Cardiac muscle cell (in vitro differentiated cells and primary cell): ENCODE data around the gene PRR19. TPM values are rescaled to one million over a fixed set of nuclear protein-coding genes. Genes with fewer than 3 reads are reported as not detected.
A peak's percentile ranks its signal among the peaks of the same experiment; 100 is the strongest.

ENCODE experiments used
- DNase-seq, 2 donors: peaks; one replicate each; pipeline versions ENCODE4 v3.0.0 to v3.0.0-alpha.2; 2010 to 2017; ENCODE audit warnings: low read depth in 1 of 2, low spot score in 1 of 2
- H3K27ac ChIP-seq: fragments of 200-600 bp; sonication (generic); 2 replicates; pipeline ENCODE4 v1.5.1; 2016
- H3K27me3 ChIP-seq: fragments of 200-600 bp; sonication (generic); 2 replicates; pipeline ENCODE4 v1.6.0; 2016; ENCODE audit warnings: control low read depth
- H3K36me3 ChIP-seq: fragments of 200-600 bp; sonication (generic); 2 replicates; pipeline ENCODE4 v1.5.1; 2016; ENCODE audit warnings: control low read depth
- H3K4me1 ChIP-seq: fragments of 200-600 bp; sonication (generic); 2 replicates; pipeline ENCODE4 v1.8.1; 2017; ENCODE audit warnings: low read depth, mild to moderate bottlenecking, mixed run types
- H3K4me3 ChIP-seq: fragments of 200-600 bp; sonication (generic); 2 replicates; pipeline ENCODE4 v1.5.1; 2016; ENCODE audit warnings: mild to moderate bottlenecking
- H3K9me3 ChIP-seq: fragments of 200-600 bp; sonication (generic); 2 replicates; pipeline ENCODE4 v1.5.1; 2017; ENCODE audit warnings: low read depth, mild to moderate bottlenecking, control low read depth
- polyA plus RNA-seq: library from polyadenylated mRNA; unstranded; fragments of >200 nt; fragmentation: Nextera tagmentation; extraction: Ambion mirVana; gene quantifications from 2 replicates; pipeline ENCODE4 v1.2.1, GENCODE V29; 2016
- total RNA-seq: library from RNA; depleted of rRNA; stranded (reverse); fragments of >200 nt; gene quantifications from 2 replicates; pipeline ENCODE4 v1.2.3, GENCODE V29; 2016
- TF ChIP-seq, protein P1 (sequence below): IDR thresholded peaks from 2 replicates; pipeline ENCODE4 v1.5.1; 2012; ENCODE audit warnings: low read depth, mild to moderate bottlenecking, low read length

Gene PRR19
- total and polyA plus RNA-seq, 2 experiments from 2014 or later, result 1.4 to 2.9 TPM

DNA sequence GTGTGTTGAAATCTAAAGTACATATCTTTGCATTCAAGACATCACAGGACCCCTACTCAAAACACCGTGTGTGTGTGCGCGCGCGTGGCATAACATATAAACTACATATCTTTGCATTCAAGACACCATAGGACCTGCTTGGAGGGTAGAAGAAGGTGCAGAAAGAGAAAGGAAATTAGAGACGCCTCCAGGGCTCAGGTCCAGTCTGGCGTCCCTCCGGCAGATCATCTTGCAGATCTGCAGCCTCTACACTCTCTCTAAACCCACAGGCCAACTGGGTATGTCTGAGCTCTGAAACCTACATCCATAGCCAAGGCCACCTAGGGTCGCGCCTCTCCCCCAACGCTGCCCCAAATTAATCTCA lies 1.2 kb downstream of the PRR19 start:
- Histone ChIP-seq H3K4me3 (no peak overlapping the region), H3K4me1 (no peaks in the 10 kb centered on the region), H3K9me3 (no peaks in the 10 kb centered on the region), H3K27ac (peak overlapping the region; percentile 57), H3K36me3 (no peaks in the 10 kb centered on the region), H3K27me3 (no peaks in the 10 kb centered on the region)
- TF ChIP-seq, protein P1, sequence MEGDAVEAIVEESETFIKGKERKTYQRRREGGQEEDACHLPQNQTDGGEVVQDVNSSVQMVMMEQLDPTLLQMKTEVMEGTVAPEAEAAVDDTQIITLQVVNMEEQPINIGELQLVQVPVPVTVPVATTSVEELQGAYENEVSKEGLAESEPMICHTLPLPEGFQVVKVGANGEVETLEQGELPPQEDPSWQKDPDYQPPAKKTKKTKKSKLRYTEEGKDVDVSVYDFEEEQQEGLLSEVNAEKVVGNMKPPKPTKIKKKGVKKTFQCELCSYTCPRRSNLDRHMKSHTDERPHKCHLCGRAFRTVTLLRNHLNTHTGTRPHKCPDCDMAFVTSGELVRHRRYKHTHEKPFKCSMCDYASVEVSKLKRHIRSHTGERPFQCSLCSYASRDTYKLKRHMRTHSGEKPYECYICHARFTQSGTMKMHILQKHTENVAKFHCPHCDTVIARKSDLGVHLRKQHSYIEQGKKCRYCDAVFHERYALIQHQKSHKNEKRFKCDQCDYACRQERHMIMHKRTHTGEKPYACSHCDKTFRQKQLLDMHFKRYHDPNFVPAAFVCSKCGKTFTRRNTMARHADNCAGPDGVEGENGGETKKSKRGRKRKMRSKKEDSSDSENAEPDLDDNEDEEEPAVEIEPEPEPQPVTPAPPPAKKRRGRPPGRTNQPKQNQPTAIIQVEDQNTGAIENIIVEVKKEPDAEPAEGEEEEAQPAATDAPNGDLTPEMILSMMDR, result no peak
- no peak for DNase-seq

DNA sequence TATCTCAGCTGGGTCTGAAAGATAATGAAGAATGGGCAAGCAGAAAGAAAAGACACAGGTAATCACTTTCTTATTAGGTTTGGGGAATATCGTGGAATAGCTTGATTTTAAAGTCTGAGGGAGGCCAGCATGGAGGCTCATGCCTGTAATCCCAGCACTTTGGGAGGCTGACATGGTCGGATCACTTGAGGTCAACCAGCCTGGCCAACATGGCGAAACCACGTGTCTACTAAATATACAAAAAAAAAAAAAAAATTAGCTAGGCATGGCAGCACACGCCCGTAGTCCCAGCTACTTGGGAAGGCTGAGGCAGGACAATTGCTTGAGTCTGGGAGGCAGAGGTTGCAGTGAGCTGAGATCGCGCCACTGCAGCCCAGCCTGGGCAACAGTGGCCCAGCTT lies 1.9 kb downstream of the PRR19 start:
- Histone ChIP-seq H3K27ac (no peak overlapping the region), H3K4me1 (no peaks in the 10 kb centered on the region), H3K27me3 (no peaks in the 10 kb centered on the region), H3K4me3 (no peak overlapping the region), H3K36me3 (no peaks in the 10 kb centered on the region), H3K9me3 (no peaks in the 10 kb centered on the region)
- DNase-seq, result no peak
- TF ChIP-seq, protein P1, result no peak

DNA sequence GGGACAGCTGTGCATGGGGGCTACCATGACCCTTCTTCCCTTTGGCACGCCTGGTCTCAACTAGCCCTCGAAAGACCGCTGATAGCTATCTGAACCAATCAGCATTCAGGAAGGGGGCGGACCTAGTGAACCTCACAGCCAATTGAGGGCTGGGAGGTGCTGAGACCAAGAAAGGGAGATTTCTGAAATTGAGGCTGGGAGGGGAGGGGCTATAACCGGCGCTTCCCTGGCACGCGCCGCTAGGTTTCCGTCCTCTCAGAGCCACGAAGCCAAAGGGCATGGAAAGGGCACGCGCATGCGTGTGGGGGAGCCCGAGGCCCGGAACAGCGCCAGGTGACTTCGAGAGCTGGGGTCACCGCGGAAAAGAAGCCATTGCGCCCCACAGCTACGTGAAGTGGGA lies 4.7 kb downstream of the PRR19 start:
- no peak for DNase-seq
- Histone ChIP-seq H3K27me3 (no peaks in the 10 kb centered on the region), H3K4me1 (no peaks in the 10 kb centered on the region), H3K36me3 (no peaks in the 10 kb centered on the region), H3K9me3 (no peaks in the 10 kb centered on the region), H3K27ac (no peak overlapping the region), H3K4me3 (no peak overlapping the region)
- TF ChIP-seq, protein P1, result no peak

DNA sequence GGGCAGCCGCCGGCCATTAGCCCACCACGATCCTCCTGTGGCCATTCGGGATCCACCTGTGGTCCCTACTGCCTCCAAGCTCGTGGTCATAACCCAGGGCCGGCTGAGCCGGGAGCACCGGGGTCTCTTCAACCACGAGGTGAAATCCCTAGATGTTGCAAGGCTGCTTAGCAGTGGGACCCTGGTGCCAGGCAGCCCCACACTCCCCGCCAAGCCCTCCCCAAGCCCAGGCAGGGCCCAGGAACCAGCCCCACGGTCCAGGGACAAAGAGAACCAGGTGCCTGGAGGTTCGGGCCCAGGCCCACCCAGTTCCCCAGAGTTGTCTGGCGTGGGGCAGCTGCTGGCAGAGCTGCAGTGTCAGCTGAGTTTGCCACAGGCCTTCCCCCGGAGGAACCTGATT lies 7.8 kb downstream of the PRR19 start:
- TF ChIP-seq, protein P1, result no peak
- Histone ChIP-seq H3K9me3 (no peaks in the 10 kb centered on the region), H3K27me3 (peaks cover 10% of the 10 kb centered on the region), H3K27ac (no peak overlapping the region), H3K4me1 (no peaks in the 10 kb centered on the region), H3K36me3 (no peaks in the 10 kb centered on the region), H3K4me3 (no peak overlapping the region)
- no peak for DNase-seq

DNA sequence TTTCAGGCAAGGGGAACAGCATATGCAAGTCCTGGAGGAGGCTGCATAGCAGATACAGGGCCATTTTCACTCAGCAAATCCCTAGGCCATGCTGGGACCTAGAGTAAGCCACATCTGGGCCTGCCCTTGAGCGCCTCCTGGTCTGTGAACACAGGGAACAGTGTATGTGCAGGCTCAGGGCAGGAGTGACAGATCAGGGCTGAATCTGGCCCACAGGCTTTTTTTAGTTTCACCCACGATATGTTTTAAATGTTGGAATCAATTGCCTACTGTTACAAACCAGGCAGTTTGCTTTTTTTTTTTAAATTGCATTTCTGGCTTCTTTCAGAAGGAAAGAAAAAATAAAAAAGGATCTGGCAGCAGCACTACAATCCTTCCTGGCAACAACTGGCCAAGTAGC lies 9.7 kb downstream of the PRR19 start:
- peaks cover 21% of the 10 kb centered on the region for H3K27me3 ChIP-seq
- H3K27ac ChIP-seq, result no peak overlapping the region
- no peaks in the 10 kb centered on the region for H3K9me3 ChIP-seq
- TF ChIP-seq, protein P1, result no peak
- no peak overlapping the region for H3K4me3 ChIP-seq
- no peaks in the 10 kb centered on the region for H3K36me3 ChIP-seq
- no peak for DNase-seq
- H3K4me1 ChIP-seq, result no peaks in the 10 kb centered on the region

DNA sequence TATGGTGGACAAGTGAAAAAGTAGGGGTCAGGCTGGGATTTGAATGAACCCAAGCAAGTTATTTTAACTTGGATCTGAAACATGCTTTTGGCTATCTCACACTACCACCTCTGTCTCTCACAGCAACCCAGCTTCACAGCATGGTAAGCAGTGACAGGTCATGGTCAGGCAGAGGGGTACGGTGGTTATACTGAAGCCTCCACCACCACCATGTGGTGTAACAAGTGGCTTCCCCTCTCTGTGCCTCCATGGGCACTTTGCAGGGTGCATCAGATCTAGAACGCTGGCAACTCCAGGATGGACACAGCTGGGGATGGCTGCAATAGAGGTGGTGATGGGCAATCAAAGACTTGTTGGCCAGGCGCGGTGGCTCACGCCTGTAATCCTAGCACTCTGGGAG lies 10.4 kb downstream of the PRR19 start:
- Histone ChIP-seq H3K36me3 (no peaks in the 10 kb centered on the region), H3K4me1 (no peaks in the 10 kb centered on the region), H3K9me3 (no peaks in the 10 kb centered on the region), H3K27ac (no peak overlapping the region), H3K4me3 (no peak overlapping the region), H3K27me3 (peaks cover 21% of the 10 kb centered on the region)
- TF ChIP-seq, protein P1, result no peak
- DNase-seq, result no peak
